HFFc6 (cell line): Measurements from ENCODE around the gene B4GALT5. TPM values are rescaled to one million over a fixed set of nuclear protein-coding genes. Genes with fewer than 3 reads are reported as not detected.
"Not testable (repeated sequence)": the region's sequence is repeated elsewhere in the genome, so short reads cannot be mapped to it uniquely, and the experiment has no call there.

Experiments used
- DNase-seq: peaks from one replicate; pipeline ENCODE4 v3.0.0-alpha.2; 2018
- H3K27ac Mint-ChIP-seq: 2 replicates; pipeline ENCODE4 v1.8.0; 2020; ENCODE audit warnings: mild to moderate bottlenecking, mixed read lengths
- H3K27me3 Mint-ChIP-seq: 2 replicates; pipeline ENCODE4 v1.8.0; 2021; ENCODE audit warnings: mild to moderate bottlenecking, moderate library complexity, mixed read lengths; ENCODE audit not compliant: insufficient read depth
- H3K36me3 Mint-ChIP-seq: 2 replicates; pipeline ENCODE4 v1.8.0; 2021; ENCODE audit warnings: low read depth, mixed read lengths
- H3K4me1 Mint-ChIP-seq: 2 replicates; pipeline ENCODE4 v1.8.0; 2020; ENCODE audit warnings: low read depth, mixed read lengths
- H3K4me3 Mint-ChIP-seq: 2 replicates; pipeline ENCODE4 v1.8.0; 2020; ENCODE audit warnings: mild to moderate bottlenecking, moderate library complexity, mixed read lengths
- H3K9me3 Mint-ChIP-seq: 2 replicates; pipeline ENCODE4 v1.8.0; 2020; ENCODE audit warnings: mild to moderate bottlenecking, mixed read lengths
- CTCF ChIP-seq: fragments of 200-600 bp; sonication (generic); IDR thresholded peaks from 2 replicates; pipeline ENCODE4 v1.5.0; 2021; ENCODE audit warnings: antibody characterized with exemption, mild to moderate bottlenecking
- total RNA-seq, 6 experiments: library from RNA; stranded (reverse); fragmentation: NEBNext Ultra II Directional; extraction: Animal tissue kit (Norgen Biotek cat#: 25700); gene quantifications; 2 replicates in 1 of 6; 3 replicates in 5 of 6; pipeline ENCODE4 v1.2.3, GENCODE V29; 2021

Gene B4GALT5
- total RNA-seq, 6 experiments from 2014 or later, result 19.7 to 25.0 (median 21.9) TPM

- Mint-ChIP-seq H3K9me3 (no peaks in the 10 kb centered on the region), H3K4me1 (peaks cover 75% of the 10 kb centered on the region), H3K36me3 (peaks cover 5% of the 10 kb centered on the region; the same call in 1 of the 2 replicates), H3K27me3 (no peaks in the 10 kb centered on the region), H3K4me3 (peak overlapping the region; percentile 63), H3K27ac (peak overlapping the region; percentile 57)
- DNase-seq, result peak; percentile 71
- no peak; the same call in 1 of the 2 replicates for TF ChIP-seq CTCF
These were observed 39.0 kb downstream of the B4GALT5 start for GRCh38 chr20:49674383-49675352.

GRCh38 chr20:49672096-49672664, 41.5 kb downstream of the B4GALT5 start:
- Mint-ChIP-seq H3K27me3 (no peaks in the 10 kb centered on the region), H3K27ac (no peak overlapping the region), H3K9me3 (no peaks in the 10 kb centered on the region), H3K4me3 (no peak overlapping the region), H3K4me1 (peaks cover 50% of the 10 kb centered on the region), H3K36me3 (peaks cover 5% of the 10 kb centered on the region; the same call in 1 of the 2 replicates)
- no peak for TF ChIP-seq CTCF
- DNase-seq, result no peak

GRCh38 chr20:49671433-49671832, 42.2 kb downstream of the B4GALT5 start:
- Mint-ChIP-seq H3K36me3 (peaks cover 5% of the 10 kb centered on the region; the same call in 1 of the 2 replicates), H3K4me1 (peaks cover 43% of the 10 kb centered on the region), H3K4me3 (no peak overlapping the region), H3K27ac (no peak overlapping the region), H3K27me3 (no peaks in the 10 kb centered on the region), H3K9me3 (no peaks in the 10 kb centered on the region)
- no peak for DNase-seq
- TF ChIP-seq CTCF, result no peak

- peaks cover 25% of the 10 kb centered on the region for H3K4me1 Mint-ChIP-seq
- no peak overlapping the region for H3K27ac Mint-ChIP-seq
- DNase-seq, result no peak
- H3K36me3 Mint-ChIP-seq, result peaks cover 1% of the 10 kb centered on the region; the same call in 1 of the 2 replicates
- no peaks in the 10 kb centered on the region for H3K27me3 Mint-ChIP-seq
- no peak for TF ChIP-seq CTCF
- no peak overlapping the region for H3K4me3 Mint-ChIP-seq
- no peaks in the 10 kb centered on the region for H3K9me3 Mint-ChIP-seq
These were observed 44.0 kb downstream of the B4GALT5 start for GRCh38 chr20:49669601-49670189.

- not testable (repeated sequence) for H3K9me3 Mint-ChIP-seq, H3K27ac Mint-ChIP-seq, H3K4me3 Mint-ChIP-seq, H3K36me3 Mint-ChIP-seq, DNase-seq, H3K27me3 Mint-ChIP-seq
- peaks cover 20% of the 10 kb centered on the region for H3K4me1 Mint-ChIP-seq
These were observed 44.8 kb downstream of the B4GALT5 start for GRCh38 chr20:49668878-49669195.
